HepG2 (cell line): Measurements from ENCODE around the gene JAGN1. TPM values are rescaled to one million over a fixed set of nuclear protein-coding genes. Genes with fewer than 3 reads are reported as not detected.
A peak's percentile ranks its signal among the peaks of the same experiment; 100 is the strongest.

Source experiments
- ARID3A ChIP-seq: IDR thresholded peaks from 2 replicates; pipeline ENCODE4 v1.6.1; 2012; ENCODE audit warnings: low read depth, low read length, improper control_type of control experiment
- CHD2 ChIP-seq: IDR thresholded peaks from 2 replicates; pipeline ENCODE4 v1.6.1; 2011; ENCODE audit warnings: low read depth, low read length, improper control_type of control experiment
- DNMT1 ChIP-seq: sonication (generic); formaldehyde crosslinking; IDR thresholded peaks from 2 replicates; pipeline ENCODE4 v1.5.1; 2020; ENCODE audit warnings: mild to moderate bottlenecking, missing genetic modification reagents
- E2F5 ChIP-seq: sonication (generic); formaldehyde crosslinking; conservative IDR thresholded peaks from 2 replicates; pipeline ENCODE4 v1.4.0; 2020; ENCODE audit warnings: missing genetic modification reagents
- FOXK1 ChIP-seq: sonication (generic); formaldehyde crosslinking; IDR thresholded peaks from 2 replicates; pipeline ENCODE4 v1.4.0; 2020; ENCODE audit warnings: low read depth, missing genetic modification reagents, borderline replicate concordance
- HOXA3 ChIP-seq: sonication (generic); formaldehyde crosslinking; IDR thresholded peaks from 2 replicates; pipeline ENCODE4 v1.5.0; 2020; ENCODE audit warnings: missing genetic modification reagents
- ISX ChIP-seq: sonication (generic); formaldehyde crosslinking; conservative IDR thresholded peaks from 2 replicates; pipeline ENCODE4 v1.5.0; 2020; ENCODE audit warnings: missing genetic modification reagents
- JARID2 ChIP-seq: sonication (generic); formaldehyde crosslinking; IDR thresholded peaks from 2 replicates; pipeline ENCODE4 v1.8.1; 2023; ENCODE audit warnings: missing genetic modification reagents, inconsistent platforms; ENCODE audit not compliant: insufficient replicate concordance
- MAFK ChIP-seq, 2 experiments: IDR thresholded peaks in 1 of 2; conservative IDR thresholded peaks in 1 of 2; 2 replicates each; pipeline ENCODE4 v1.6.1; 2011; ENCODE audit warnings: improper control_type of control experiment in 2 of 2, low read length in 2 of 2
- NFE2L2 ChIP-seq: fragments of 150-350 bp; IDR thresholded peaks from 2 replicates; pipeline ENCODE4 v1.6.1; 2014; ENCODE audit warnings: low read length
- NFIC ChIP-seq: IDR thresholded peaks from 2 replicates; pipeline ENCODE4 v1.6.1; 2012; ENCODE audit warnings: mild to moderate bottlenecking, low read length, inconsistent platforms
- SRF ChIP-seq: IDR thresholded peaks from 2 replicates; pipeline ENCODE4 v1.6.1; 2011; ENCODE audit warnings: mild to moderate bottlenecking, low read depth, low read length, moderate library complexity
- ZFX ChIP-seq: sonication (generic); formaldehyde crosslinking; IDR thresholded peaks from 2 replicates; pipeline ENCODE4 v1.4.0; 2020; ENCODE audit warnings: mild to moderate bottlenecking, low read depth, missing genetic modification reagents, moderate library complexity
- ZNF138 ChIP-seq: sonication (generic); formaldehyde crosslinking; IDR thresholded peaks from 2 replicates; pipeline ENCODE4 v1.5.0; 2020; ENCODE audit warnings: mild to moderate bottlenecking, low read depth, missing genetic modification reagents
- ZNF274 ChIP-seq: sonication (generic); formaldehyde crosslinking; IDR thresholded peaks from 2 replicates; pipeline ENCODE4 v1.5.1; 2020; ENCODE audit warnings: mild to moderate bottlenecking, missing genetic modification reagents
- ZNF3 ChIP-seq: IDR thresholded peaks from 2 replicates; pipeline ENCODE4 v1.7.0; 2017; ENCODE audit warnings: inconsistent platforms
- ZNF34 ChIP-seq: sonication (generic); formaldehyde crosslinking; IDR thresholded peaks from 2 replicates; pipeline ENCODE4 v1.4.0; 2020; ENCODE audit warnings: mild to moderate bottlenecking, missing genetic modification reagents, borderline replicate concordance
- ZNF451 ChIP-seq: sonication (generic); formaldehyde crosslinking; IDR thresholded peaks from 2 replicates; pipeline ENCODE4 v1.5.0; 2020; ENCODE audit warnings: mild to moderate bottlenecking, missing genetic modification reagents
- ZNF589 ChIP-seq: sonication (generic); formaldehyde crosslinking; conservative IDR thresholded peaks from 2 replicates; pipeline ENCODE4 v1.8.0; 2022; ENCODE audit warnings: mild to moderate bottlenecking, moderate library complexity, missing genetic modification reagents
- ZNF781 ChIP-seq: sonication (generic); formaldehyde crosslinking; IDR thresholded peaks from 2 replicates; pipeline ENCODE4 v1.5.1; 2020; ENCODE audit warnings: borderline replicate concordance, mild to moderate bottlenecking, missing genetic modification reagents; ENCODE audit errors: not compliant biosample characterization
- ZNF841 ChIP-seq: sonication (generic); formaldehyde crosslinking; IDR thresholded peaks from 2 replicates; pipeline ENCODE4 v1.8.1; 2023; ENCODE audit warnings: missing genetic modification reagents, borderline replicate concordance
- polyA plus RNA-seq, 8 experiments: library from polyadenylated mRNA; depleted of rRNA in 3 of 8; stranded (reverse) in 7 of 8; unstranded in 1 of 8; fragments of >200 nt; fragmentation: Illumina TruSeq in 4 of 8; extraction: Trizol in 4 of 8; gene quantifications; 2 replicates each; pipeline versions ENCODE4 v1.2.1 to v1.2.3, GENCODE V29; 2011 to 2016; ENCODE audit warnings: low read depth in 4 of 8, missing spikeins in 1 of 8, mixed read lengths in 1 of 8; ENCODE audit not compliant: insufficient read depth in 1 of 8
- total RNA-seq, 5 experiments: library from RNA; depleted of rRNA; stranded (reverse); fragments of >200 nt; fragmentation: Illumina TruSeq; extraction: Trizol; gene quantifications; 2 replicates each; pipeline ENCODE4 v1.2.3, GENCODE V29; 2016; ENCODE audit warnings: low read depth in 1 of 5
- TF ChIP-seq, protein P1 (sequence below): sonication (generic); formaldehyde crosslinking; IDR thresholded peaks from 2 replicates; pipeline ENCODE4 v1.4.0; 2020; ENCODE audit warnings: missing genetic modification reagents
- TF ChIP-seq, protein P2 (sequence below): sonication (generic); formaldehyde crosslinking; IDR thresholded peaks from 2 replicates; pipeline ENCODE4 v1.5.1; 2020; ENCODE audit warnings: missing genetic modification reagents, mild to moderate bottlenecking, borderline replicate concordance

JAGN1 gene
- total and polyA plus RNA-seq, 2 of the 13 experiments (the other 11 are each of a cell fraction or from before 2014, with no cell fraction given) = 49.9 to 50.9 TPM

DNA sequence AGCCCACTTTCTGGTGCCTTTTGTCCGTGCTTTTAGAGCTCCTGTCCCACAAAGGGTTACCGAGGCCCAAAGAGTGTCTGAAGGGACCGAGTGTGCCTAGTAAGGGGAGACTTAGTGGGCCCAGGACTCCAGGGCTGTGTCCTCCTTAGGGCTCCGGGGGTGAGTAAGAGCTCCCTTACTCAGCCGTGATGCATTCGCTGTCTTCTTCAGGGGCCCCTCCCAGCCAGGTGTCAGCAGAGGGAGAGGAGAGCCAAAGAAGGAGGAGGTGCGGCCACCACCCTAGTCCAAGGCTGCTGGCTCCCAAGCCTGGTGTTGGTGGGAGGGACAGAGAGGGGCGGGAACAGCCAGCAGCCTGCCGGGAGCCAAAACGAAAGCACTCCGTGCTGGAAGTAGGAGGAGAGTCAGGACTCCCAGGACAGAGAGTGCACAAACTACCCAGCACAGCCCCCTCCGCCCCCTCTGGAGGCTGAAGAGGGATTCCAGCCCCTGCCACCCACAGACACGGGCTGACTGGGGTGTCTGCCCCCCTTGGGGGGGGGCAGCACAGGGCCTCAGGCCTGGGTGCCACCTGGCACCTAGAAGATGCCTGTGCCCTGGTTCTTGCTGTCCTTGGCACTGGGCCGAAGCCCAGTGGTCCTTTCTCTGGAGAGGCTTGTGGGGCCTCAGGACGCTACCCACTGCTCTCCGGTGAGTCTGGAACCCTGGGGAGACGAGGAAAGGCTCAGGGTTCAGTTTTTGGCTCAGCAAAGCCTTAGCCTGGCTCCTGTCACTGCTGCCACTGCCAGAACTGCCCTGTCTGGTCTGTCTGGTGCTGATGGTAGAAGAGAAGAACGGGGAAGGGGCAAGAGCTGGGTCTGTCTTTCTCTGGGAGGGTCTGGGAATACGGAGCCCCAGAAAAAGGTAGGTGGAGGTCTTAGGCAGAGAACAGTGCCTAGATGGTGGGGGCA, 26.6 kb downstream of the JAGN1 start, which contains the start of gene IL17RC (continued):
- TF ChIP-seq DNMT1 (CRISPR knock-in tag) = no peak
- no peak for TF ChIP-seq ZNF781
- no peak for TF ChIP-seq CHD2
- TF ChIP-seq NFE2L2 = no peak
- no peak for TF ChIP-seq FOXK1
- no peak for TF ChIP-seq JARID2 (CRISPR knock-in tag)
- TF ChIP-seq ZNF3 = no peak
- no peak for TF ChIP-seq E2F5 (CRISPR knock-in tag)
- TF ChIP-seq ZNF34 (CRISPR knock-in tag) = no peak
- TF ChIP-seq SRF = no peak
- no peak for TF ChIP-seq NFIC
- TF ChIP-seq, protein P1, sequence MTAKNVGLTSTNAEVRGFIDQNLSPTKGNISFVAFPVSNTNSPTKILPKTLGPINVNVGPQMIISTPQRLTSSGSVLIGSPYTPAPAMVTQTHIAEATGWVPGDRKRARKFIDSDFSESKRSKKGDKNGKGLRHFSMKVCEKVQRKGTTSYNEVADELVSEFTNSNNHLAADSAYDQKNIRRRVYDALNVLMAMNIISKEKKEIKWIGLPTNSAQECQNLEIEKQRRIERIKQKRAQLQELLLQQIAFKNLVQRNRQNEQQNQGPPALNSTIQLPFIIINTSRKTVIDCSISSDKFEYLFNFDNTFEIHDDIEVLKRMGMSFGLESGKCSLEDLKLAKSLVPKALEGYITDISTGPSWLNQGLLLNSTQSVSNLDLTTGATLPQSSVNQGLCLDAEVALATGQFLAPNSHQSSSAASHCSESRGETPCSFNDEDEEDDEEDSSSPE (CRISPR knock-in tag) = peak; percentile 81
- TF ChIP-seq HOXA3 = no peak; the same call in 1 of the 2 replicates
- TF ChIP-seq ZNF841 = no peak
- TF ChIP-seq ZNF138 (CRISPR knock-in tag) = no peak
- TF ChIP-seq ISX = no peak
- no peak for TF ChIP-seq ARID3A
- TF ChIP-seq MAFK (conservative IDR thresholded peaks at IDR 0.05 in 1 of 2, IDR thresholded peaks at IDR 0.05 in 1 of 2; ENCODE audit: low read length in 2 of 2) = no peak
- no peak for TF ChIP-seq ZNF589 (CRISPR knock-in tag)
- peak; percentile 39; the same call in 1 of the 2 replicates for TF ChIP-seq ZNF274 (CRISPR knock-in tag)
- TF ChIP-seq, protein P2, sequence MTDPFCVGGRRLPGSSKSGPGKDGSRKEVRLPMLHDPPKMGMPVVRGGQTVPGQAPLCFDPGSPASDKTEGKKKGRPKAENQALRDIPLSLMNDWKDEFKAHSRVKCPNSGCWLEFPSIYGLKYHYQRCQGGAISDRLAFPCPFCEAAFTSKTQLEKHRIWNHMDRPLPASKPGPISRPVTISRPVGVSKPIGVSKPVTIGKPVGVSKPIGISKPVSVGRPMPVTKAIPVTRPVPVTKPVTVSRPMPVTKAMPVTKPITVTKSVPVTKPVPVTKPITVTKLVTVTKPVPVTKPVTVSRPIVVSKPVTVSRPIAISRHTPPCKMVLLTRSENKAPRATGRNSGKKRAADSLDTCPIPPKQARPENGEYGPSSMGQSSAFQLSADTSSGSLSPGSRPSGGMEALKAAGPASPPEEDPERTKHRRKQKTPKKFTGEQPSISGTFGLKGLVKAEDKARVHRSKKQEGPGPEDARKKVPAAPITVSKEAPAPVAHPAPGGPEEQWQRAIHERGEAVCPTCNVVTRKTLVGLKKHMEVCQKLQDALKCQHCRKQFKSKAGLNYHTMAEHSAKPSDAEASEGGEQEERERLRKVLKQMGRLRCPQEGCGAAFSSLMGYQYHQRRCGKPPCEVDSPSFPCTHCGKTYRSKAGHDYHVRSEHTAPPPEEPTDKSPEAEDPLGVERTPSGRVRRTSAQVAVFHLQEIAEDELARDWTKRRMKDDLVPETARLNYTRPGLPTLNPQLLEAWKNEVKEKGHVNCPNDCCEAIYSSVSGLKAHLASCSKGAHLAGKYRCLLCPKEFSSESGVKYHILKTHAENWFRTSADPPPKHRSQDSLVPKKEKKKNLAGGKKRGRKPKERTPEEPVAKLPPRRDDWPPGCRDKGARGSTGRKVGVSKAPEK (CRISPR knock-in tag) = no peak
- peak; percentile 40; the same call in 1 of the 2 replicates for TF ChIP-seq ZFX (CRISPR knock-in tag)
- no peak for TF ChIP-seq ZNF451 (CRISPR knock-in tag)
